Esophagus muscularis mucosa (tissue), 3 donors: Measurements from ENCODE around the gene FAM131B.

Source experiments
- CTCF ChIP-seq, 3 experiments: fragments of 200-600 bp in 2 of 3; fragments of 450-650 bp in 1 of 3; sonication (generic) in 2 of 3; IDR thresholded peaks; one replicate each; pipeline ENCODE4 v1.5.1; 2017 to 2019; ENCODE audit warnings: antibody characterized with exemption in 3 of 3, mild to moderate bottlenecking in 2 of 3, moderate library complexity in 1 of 3
- POLR2AphosphoS5 ChIP-seq, 2 donors: sonication (generic); formaldehyde crosslinking; IDR thresholded peaks; one replicate each; pipeline ENCODE4 v1.6.1; 2017; ENCODE audit warnings: antibody characterized with exemption in 2 of 2

- TF ChIP-seq POLR2AphosphoS5 (IDR thresholded peaks at IDR 0.05) (no peak), CTCF (IDR thresholded peaks at IDR 0.05) (no peak)
Measured at GRCh38 chr7:143362131-143363015, at the start of gene FAM131B.
